ENCODE results near the gene DAPK1. TPM values are rescaled to one million over a fixed set of nuclear protein-coding genes. Genes with fewer than 3 reads are reported as not detected.
A peak's percentile ranks its signal among the peaks of the same experiment; 100 is the strongest.

DAPK1 gene
- total RNA-seq, 2 donors from 2014 or later = 28.9 to 37.8 TPM

GRCh38 chr9:87695523-87695922, 197.9 kb downstream of the DAPK1 start:
- ATAC-seq (replicated peaks in 1 of 2) (no peak), DNase-seq (no peak)
- H3K4me3 Mint-ChIP-seq = no peak overlapping the region
- H3K4me1 Mint-ChIP-seq (ENCODE audit: low read depth) = peaks cover 13% of the 10 kb centered on the region
- no peak overlapping the region for H3K27ac Mint-ChIP-seq
- H3K27me3 Mint-ChIP-seq (ENCODE audit: low read depth) = no peaks in the 10 kb centered on the region
- peaks cover 5 to 8% of the 10 kb centered on the region in 2 donors for H3K36me3 Mint-ChIP-seq (ENCODE audit: insufficient read depth in 2 of 2)
- H3K9me3 Mint-ChIP-seq = peaks cover 4 to 10% of the 10 kb centered on the region in 2 donors

GRCh38 chr9:87696641-87697040, 199.0 kb downstream of the DAPK1 start:
- no peak for DNase-seq
- Mint-ChIP-seq H3K27ac (no peak overlapping the region), H3K9me3 (peaks cover 1 to 10% of the 10 kb centered on the region in 2 donors), H3K4me3 (no peak overlapping the region), H3K27me3 (ENCODE audit: low read depth) (no peaks in the 10 kb centered on the region), H3K4me1 (ENCODE audit: low read depth) (peaks cover 13% of the 10 kb centered on the region), H3K36me3 (ENCODE audit: insufficient read depth in 2 of 2) (peaks cover 5 to 8% of the 10 kb centered on the region in 2 donors)
- ATAC-seq (replicated peaks in 1 of 2) = peak; percentile 27 to 79

- Mint-ChIP-seq H3K27me3 (ENCODE audit: low read depth) (peaks cover 8% of the 10 kb centered on the region), H3K4me3 (no peak overlapping the region), H3K27ac (no peak overlapping the region), H3K36me3 (ENCODE audit: insufficient read depth in 2 of 2) (peaks cover 4 to 7% of the 10 kb centered on the region in 2 donors), H3K4me1 (ENCODE audit: low read depth) (peaks cover 13% of the 10 kb centered on the region), H3K9me3 (peaks cover 0 to 6% of the 10 kb centered on the region in 2 donors)
- ATAC-seq (replicated peaks in 1 of 2) (no peak), DNase-seq (no peak)
These were observed 200.6 kb downstream of the DAPK1 start for GRCh38 chr9:87698069-87698809.

GRCh38 chr9:87699835-87700234, 202.2 kb downstream of the DAPK1 start:
- DNase-seq (no peak), ATAC-seq (replicated peaks in 1 of 2) (no peak)
- Mint-ChIP-seq H3K27ac (no peak overlapping the region), H3K9me3 (no peaks in the 10 kb centered on the region), H3K36me3 (ENCODE audit: insufficient read depth in 2 of 2) (peaks cover 0 to 2% of the 10 kb centered on the region in 2 donors), H3K4me1 (ENCODE audit: low read depth) (peaks cover 13% of the 10 kb centered on the region), H3K27me3 (ENCODE audit: low read depth) (peaks cover 14% of the 10 kb centered on the region), H3K4me3 (no peak overlapping the region)

GRCh38 chr9:87701491-87701890, 203.8 kb downstream of the DAPK1 start:
- Mint-ChIP-seq H3K27ac (no peak overlapping the region), H3K27me3 (ENCODE audit: low read depth) (peaks cover 24% of the 10 kb centered on the region), H3K4me1 (ENCODE audit: low read depth) (peaks cover 14% of the 10 kb centered on the region), H3K36me3 (ENCODE audit: insufficient read depth in 2 of 2) (peaks cover 0 to 8% of the 10 kb centered on the region in 2 donors), H3K4me3 (no peak overlapping the region), H3K9me3 (no peaks in the 10 kb centered on the region)
- ATAC-seq (replicated peaks in 1 of 2) (no peak), DNase-seq (no peak)

GRCh38 chr9:87701931-87702421, 204.3 kb downstream of the DAPK1 start:
- DNase-seq (no peak), ATAC-seq (replicated peaks in 1 of 2) (no peak)
- H3K27ac Mint-ChIP-seq = no peak overlapping the region
- H3K36me3 Mint-ChIP-seq (ENCODE audit: insufficient read depth in 2 of 2) = peaks cover 0 to 9% of the 10 kb centered on the region in 2 donors
- no peaks in the 10 kb centered on the region for H3K9me3 Mint-ChIP-seq
- H3K27me3 Mint-ChIP-seq (ENCODE audit: low read depth) = peaks cover 24% of the 10 kb centered on the region
- no peak overlapping the region for H3K4me3 Mint-ChIP-seq
- H3K4me1 Mint-ChIP-seq (ENCODE audit: low read depth) = peaks cover 10% of the 10 kb centered on the region

- no peak for ATAC-seq (replicated peaks in 1 of 2)
- Mint-ChIP-seq H3K27me3 (ENCODE audit: low read depth) (peaks cover 30% of the 10 kb centered on the region), H3K9me3 (no peaks in the 10 kb centered on the region), H3K27ac (no peak overlapping the region), H3K4me1 (ENCODE audit: low read depth) (peaks cover 10% of the 10 kb centered on the region), H3K36me3 (ENCODE audit: insufficient read depth in 2 of 2) (peaks cover 0 to 14% of the 10 kb centered on the region in 2 donors), H3K4me3 (no peak overlapping the region)
- no peak for DNase-seq
These were observed 205.3 kb downstream of the DAPK1 start for GRCh38 chr9:87702921-87703320.

GRCh38 chr9:87703636-87704276, 206.1 kb downstream of the DAPK1 start:
- Mint-ChIP-seq H3K27me3 (ENCODE audit: low read depth) (peaks cover 31% of the 10 kb centered on the region), H3K4me3 (no peak overlapping the region), H3K27ac (no peak overlapping the region), H3K4me1 (ENCODE audit: low read depth) (peaks cover 16% of the 10 kb centered on the region), H3K36me3 (ENCODE audit: insufficient read depth in 2 of 2) (peaks cover 0 to 15% of the 10 kb centered on the region in 2 donors), H3K9me3 (no peaks in the 10 kb centered on the region)
- DNase-seq (no peak), ATAC-seq (replicated peaks in 1 of 2) (no peak)

GRCh38 chr9:87704342-87704741, 206.7 kb downstream of the DAPK1 start:
- peaks cover 0 to 15% of the 10 kb centered on the region in 2 donors for H3K36me3 Mint-ChIP-seq (ENCODE audit: insufficient read depth in 2 of 2)
- DNase-seq (no peak), ATAC-seq (replicated peaks in 1 of 2) (no peak)
- no peaks in the 10 kb centered on the region for H3K9me3 Mint-ChIP-seq
- H3K4me1 Mint-ChIP-seq (ENCODE audit: low read depth) = peaks cover 21% of the 10 kb centered on the region
- H3K4me3 Mint-ChIP-seq = no peak overlapping the region
- H3K27me3 Mint-ChIP-seq (ENCODE audit: low read depth) = peaks cover 31% of the 10 kb centered on the region
- no peak overlapping the region for H3K27ac Mint-ChIP-seq

GRCh38 chr9:87706066-87706739, 208.5 kb downstream of the DAPK1 start:
- Mint-ChIP-seq H3K9me3 (no peaks in the 10 kb centered on the region), H3K27ac (no peak overlapping the region), H3K27me3 (ENCODE audit: low read depth) (peaks cover 40% of the 10 kb centered on the region), H3K4me3 (no peak overlapping the region), H3K36me3 (ENCODE audit: insufficient read depth in 2 of 2) (peaks cover 0 to 15% of the 10 kb centered on the region in 2 donors), H3K4me1 (ENCODE audit: low read depth) (peaks cover 34% of the 10 kb centered on the region)
- no peak for DNase-seq
- ATAC-seq (replicated peaks in 1 of 2) = no peak

GRCh38 chr9:87707805-87708506, 210.3 kb downstream of the DAPK1 start:
- Mint-ChIP-seq H3K36me3 (ENCODE audit: insufficient read depth in 2 of 2) (peaks cover 0 to 15% of the 10 kb centered on the region in 2 donors), H3K4me3 (peak overlapping the region in 1 of 2 donors; percentile 16), H3K27ac (peak overlapping the region; percentile 38), H3K9me3 (peaks cover under 1 to 2% of the 10 kb centered on the region in 2 donors), H3K4me1 (ENCODE audit: low read depth) (peaks cover 38% of the 10 kb centered on the region), H3K27me3 (ENCODE audit: low read depth) (peaks cover 43% of the 10 kb centered on the region)
- ATAC-seq (replicated peaks in 1 of 2) (no peak), DNase-seq (no peak)

- peaks cover 43% of the 10 kb centered on the region for H3K4me1 Mint-ChIP-seq (ENCODE audit: low read depth)
- H3K9me3 Mint-ChIP-seq = peaks cover 2 to 4% of the 10 kb centered on the region in 2 donors
- peak overlapping the region; percentile 37 for H3K27ac Mint-ChIP-seq
- H3K36me3 Mint-ChIP-seq (ENCODE audit: insufficient read depth in 2 of 2) = peaks cover 0 to 15% of the 10 kb centered on the region in 2 donors
- H3K27me3 Mint-ChIP-seq (ENCODE audit: low read depth) = peaks cover 44% of the 10 kb centered on the region
- ATAC-seq (replicated peaks in 1 of 2) = no peak
- no peak for DNase-seq
- H3K4me3 Mint-ChIP-seq = peak overlapping the region; percentile 44 to 79
These were observed 210.9 kb downstream of the DAPK1 start for GRCh38 chr9:87708546-87708945.
